Hepatocyte (in vitro differentiated cells): ENCODE data around the gene RCHY1. TPM values are rescaled to one million over a fixed set of nuclear protein-coding genes. Genes with fewer than 3 reads are reported as not detected.

ENCODE experiments used
- DNase-seq: peaks from one replicate; pipeline ENCODE4 v3.0.0-alpha.2; 2016; ENCODE audit warnings: low spot score
- H2AFZ ChIP-seq: fragments of 200-600 bp; sonication (generic); 2 replicates; pipeline ENCODE4 v1.6.0; 2016; ENCODE audit warnings: antibody characterized with exemption, mild to moderate bottlenecking
- H3K27ac ChIP-seq: fragments of 200-600 bp; sonication (generic); 2 replicates; pipeline ENCODE4 v1.5.1; 2016; ENCODE audit warnings: mild to moderate bottlenecking
- H3K27me3 ChIP-seq: fragments of 200-600 bp; sonication (generic); 2 replicates; pipeline ENCODE4 v1.6.1; 2016
- H3K36me3 ChIP-seq: fragments of 200-600 bp; sonication (generic); replicated peaks from 2 replicates; pipeline ENCODE4 v1.5.1; 2016; ENCODE audit warnings: low read depth; ENCODE audit not compliant: insufficient read depth
- H3K4me1 ChIP-seq: fragments of 200-600 bp; sonication (generic); 2 replicates; pipeline ENCODE4 v1.5.1; 2016; ENCODE audit warnings: mild to moderate bottlenecking, moderate library complexity; ENCODE audit not compliant: insufficient read depth
- H3K4me2 ChIP-seq: fragments of 200-600 bp; sonication (generic); 2 replicates; pipeline ENCODE4 v1.6.0; 2016
- H3K4me3 ChIP-seq: fragments of 200-600 bp; sonication (generic); 2 replicates; pipeline ENCODE4 v1.5.1; 2016; ENCODE audit warnings: mild to moderate bottlenecking
- H3K79me2 ChIP-seq: fragments of 200-600 bp; sonication (generic); 2 replicates; pipeline ENCODE4 v1.6.0; 2017; ENCODE audit warnings: mild to moderate bottlenecking
- H3K9me2 ChIP-seq: fragments of 200-600 bp; sonication (generic); replicated peaks from 2 replicates; pipeline ENCODE4 v1.6.0; 2017; ENCODE audit warnings: mild to moderate bottlenecking; ENCODE audit not compliant: insufficient read depth
- H3K9me3 ChIP-seq: fragments of 200-600 bp; sonication (generic); 2 replicates; pipeline ENCODE4 v1.5.1; 2016; ENCODE audit warnings: low read depth, mild to moderate bottlenecking
- H4K20me1 ChIP-seq: fragments of 200-600 bp; sonication (generic); 2 replicates; pipeline ENCODE4 v1.6.0; 2016; ENCODE audit warnings: mild to moderate bottlenecking; ENCODE audit not compliant: insufficient read depth, poor library complexity, severe bottlenecking
- EZH2 ChIP-seq: fragments of 200-600 bp; sonication (generic); IDR thresholded peaks from 2 replicates; pipeline ENCODE4 v1.6.1; 2016; ENCODE audit warnings: antibody characterized with exemption, mild to moderate bottlenecking, borderline replicate concordance
- EZH2phosphoT487 ChIP-seq: fragments of 200-600 bp; sonication (generic); IDR thresholded peaks from one replicate; pipeline ENCODE4 v1.6.1; 2018; ENCODE audit warnings: antibody characterized with exemption, mild to moderate bottlenecking, low read depth, moderate library complexity; ENCODE audit not compliant: unreplicated experiment, severe bottlenecking
- WGBS: methylation state at CpG from one replicate; pipeline ENCODE4 v1.1.6; 2016; ENCODE audit warnings: low lambda C conversion rate; ENCODE audit errors: missing lambda C conversion rate; 5-methylcytosine and 5-hydroxymethylcytosine counted together
- polyA plus RNA-seq: library from polyadenylated mRNA; unstranded; fragments of >200 nt; fragmentation: Nextera tagmentation; extraction: Ambion mirVana; gene quantifications from 2 replicates; pipeline ENCODE4 v1.2.1, GENCODE V29; 2016
- total RNA-seq: library from RNA; depleted of rRNA; stranded (reverse); fragments of >200 nt; gene quantifications from 2 replicates; pipeline ENCODE4 v1.2.3, GENCODE V29; 2014
- TF ChIP-seq, protein P1 (sequence below): fragments of 200-600 bp; sonication (generic); IDR thresholded peaks from 2 replicates; pipeline ENCODE4 v1.5.1; 2016; ENCODE audit warnings: antibody characterized with exemption, mild to moderate bottlenecking; ENCODE audit not compliant: poor library complexity

Gene RCHY1
- total and polyA plus RNA-seq, 2 experiments from 2014 or later = 29.1 to 43.3 TPM

DNA sequence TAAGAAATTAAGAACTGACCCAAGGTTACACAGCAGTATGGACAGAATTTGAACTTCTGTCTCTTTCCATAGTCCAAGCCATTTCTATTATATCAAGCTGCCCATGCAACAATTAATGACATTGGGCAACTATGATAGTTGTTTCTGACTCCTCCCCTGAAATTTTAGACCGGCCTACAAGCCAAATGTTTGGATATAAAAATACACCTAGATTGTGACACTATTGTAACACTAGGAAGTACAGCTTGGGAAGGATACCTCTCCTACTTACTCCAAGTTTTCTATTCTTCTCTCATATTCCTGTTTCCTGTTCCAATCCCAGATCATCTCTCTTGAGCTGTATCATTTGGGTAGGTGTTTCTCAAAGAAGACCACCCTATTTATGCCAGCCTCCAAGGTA, 43.5 kb downstream of the RCHY1 start:
- no peak overlapping the region for H2AFZ ChIP-seq
- no peaks in the 10 kb centered on the region for H3K79me2 ChIP-seq
- H3K27ac ChIP-seq = no peak overlapping the region
- no peaks in the 10 kb centered on the region for H3K9me2 ChIP-seq
- H3K4me1 ChIP-seq = no peaks in the 10 kb centered on the region
- H3K27me3 ChIP-seq = no peaks in the 10 kb centered on the region
- H3K36me3 ChIP-seq = no peaks in the 10 kb centered on the region
- no peaks in the 10 kb centered on the region for H3K9me3 ChIP-seq
- no peak for DNase-seq
- no peak overlapping the region for H3K4me2 ChIP-seq
- no peaks in the 10 kb centered on the region for H4K20me1 ChIP-seq
- TF ChIP-seq EZH2phosphoT487 = no peak
- no peak for TF ChIP-seq EZH2
- TF ChIP-seq, protein P1, sequence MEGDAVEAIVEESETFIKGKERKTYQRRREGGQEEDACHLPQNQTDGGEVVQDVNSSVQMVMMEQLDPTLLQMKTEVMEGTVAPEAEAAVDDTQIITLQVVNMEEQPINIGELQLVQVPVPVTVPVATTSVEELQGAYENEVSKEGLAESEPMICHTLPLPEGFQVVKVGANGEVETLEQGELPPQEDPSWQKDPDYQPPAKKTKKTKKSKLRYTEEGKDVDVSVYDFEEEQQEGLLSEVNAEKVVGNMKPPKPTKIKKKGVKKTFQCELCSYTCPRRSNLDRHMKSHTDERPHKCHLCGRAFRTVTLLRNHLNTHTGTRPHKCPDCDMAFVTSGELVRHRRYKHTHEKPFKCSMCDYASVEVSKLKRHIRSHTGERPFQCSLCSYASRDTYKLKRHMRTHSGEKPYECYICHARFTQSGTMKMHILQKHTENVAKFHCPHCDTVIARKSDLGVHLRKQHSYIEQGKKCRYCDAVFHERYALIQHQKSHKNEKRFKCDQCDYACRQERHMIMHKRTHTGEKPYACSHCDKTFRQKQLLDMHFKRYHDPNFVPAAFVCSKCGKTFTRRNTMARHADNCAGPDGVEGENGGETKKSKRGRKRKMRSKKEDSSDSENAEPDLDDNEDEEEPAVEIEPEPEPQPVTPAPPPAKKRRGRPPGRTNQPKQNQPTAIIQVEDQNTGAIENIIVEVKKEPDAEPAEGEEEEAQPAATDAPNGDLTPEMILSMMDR = no peak
- H3K4me3 ChIP-seq = no peak overlapping the region
- WGBS = 95% methylated on average over 1 of the region's 1 CpG

DNA sequence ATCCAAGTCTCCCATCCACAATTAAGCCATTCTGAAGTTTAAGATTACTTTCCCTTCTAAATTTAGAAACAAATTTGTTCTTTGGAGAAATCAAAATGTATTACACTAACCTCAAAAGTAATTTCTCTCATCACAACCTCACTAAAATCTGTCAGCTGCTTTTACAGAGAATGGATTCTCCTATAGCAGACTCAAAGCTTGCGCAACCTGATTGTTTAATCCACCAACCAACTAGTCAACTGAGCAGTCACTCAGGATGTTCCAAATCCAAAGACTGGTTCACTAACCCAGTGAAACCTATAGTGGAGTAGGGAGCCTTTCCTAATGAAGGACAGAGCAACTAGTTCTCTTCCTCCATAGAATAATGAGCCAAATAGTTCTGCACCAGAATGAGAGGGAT, 44.3 kb downstream of the RCHY1 start:
- Histone ChIP-seq H3K4me2 (no peak overlapping the region), H4K20me1 (no peaks in the 10 kb centered on the region), H3K27me3 (no peaks in the 10 kb centered on the region), H3K27ac (no peak overlapping the region), H3K9me2 (no peaks in the 10 kb centered on the region), H3K36me3 (no peaks in the 10 kb centered on the region), H3K79me2 (no peaks in the 10 kb centered on the region), H2AFZ (no peak overlapping the region), H3K4me3 (no peak overlapping the region), H3K9me3 (no peaks in the 10 kb centered on the region), H3K4me1 (no peaks in the 10 kb centered on the region)
- WGBS = 100% methylated on average over 1 of the region's 1 CpG
- TF ChIP-seq, protein P1 = no peak
- TF ChIP-seq EZH2 (no peak), EZH2phosphoT487 (no peak)
- no peak for DNase-seq

DNA sequence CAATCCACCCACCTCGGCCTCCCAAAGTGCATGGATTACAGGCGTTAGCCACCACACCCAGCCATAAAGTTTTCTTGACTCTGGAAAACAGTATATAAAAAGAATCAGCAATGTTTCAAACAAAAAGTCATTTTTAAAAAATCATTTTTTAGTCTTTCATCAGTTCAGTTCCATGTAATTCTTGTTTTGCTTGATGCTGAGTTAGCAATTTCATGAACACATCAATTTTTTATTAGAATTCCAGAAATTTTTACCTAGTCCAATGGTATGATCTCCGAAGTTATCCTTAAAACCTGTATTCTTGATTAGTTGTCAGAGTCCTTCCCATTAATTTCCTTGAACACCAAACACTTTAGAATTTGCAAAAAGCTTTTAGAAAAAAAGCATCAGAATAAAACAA, 56.8 kb downstream of the RCHY1 start:
- Histone ChIP-seq H3K9me2 (no peaks in the 10 kb centered on the region), H3K9me3 (no peaks in the 10 kb centered on the region), H3K27ac (no peak overlapping the region), H3K36me3 (no peaks in the 10 kb centered on the region), H3K27me3 (no peaks in the 10 kb centered on the region), H2AFZ (no peak overlapping the region), H3K4me1 (no peaks in the 10 kb centered on the region), H3K4me2 (no peak overlapping the region), H3K4me3 (no peak overlapping the region), H3K79me2 (no peaks in the 10 kb centered on the region), H4K20me1 (no peaks in the 10 kb centered on the region)
- no peak for DNase-seq
- TF ChIP-seq, protein P1 = no peak
- TF ChIP-seq EZH2phosphoT487 (no peak), EZH2 (no peak)
- WGBS = 93% methylated on average over 3 of the region's 3 CpGs

DNA sequence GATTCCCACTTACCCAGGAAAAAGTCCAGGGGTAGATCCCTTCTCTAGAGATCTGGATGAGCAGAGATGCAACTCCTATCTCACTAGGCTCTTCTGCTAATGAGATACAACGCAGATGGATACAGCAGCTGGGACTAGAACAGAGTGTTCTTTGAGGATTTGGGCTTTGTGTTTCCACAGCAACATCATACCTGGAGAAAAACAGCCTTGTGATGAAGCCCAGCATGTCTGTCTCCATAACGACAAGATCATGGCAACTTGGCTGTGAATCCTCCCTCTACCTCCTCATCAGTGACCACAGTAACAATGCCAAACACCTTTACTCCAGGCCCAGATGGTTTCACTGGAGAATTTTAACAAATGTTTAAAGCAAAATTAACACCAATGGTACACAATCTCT, 80.1 kb downstream of the RCHY1 start:
- 78% methylated on average over 2 of the region's 2 CpGs for WGBS
- Histone ChIP-seq H4K20me1 (no peaks in the 10 kb centered on the region), H3K4me1 (no peaks in the 10 kb centered on the region), H3K4me3 (no peak overlapping the region), H3K4me2 (no peak overlapping the region), H3K27ac (peak overlapping the region; percentile 52), H3K9me3 (no peaks in the 10 kb centered on the region), H3K27me3 (no peaks in the 10 kb centered on the region), H2AFZ (no peak overlapping the region), H3K36me3 (no peaks in the 10 kb centered on the region), H3K79me2 (no peaks in the 10 kb centered on the region), H3K9me2 (no peaks in the 10 kb centered on the region)
- TF ChIP-seq EZH2 (no peak), EZH2phosphoT487 (no peak)
- TF ChIP-seq, protein P1 = no peak
- peak; percentile 25 for DNase-seq
